Parathyroid adenoma (tissue), 2 donors: ENCODE results near the gene ETFRF1.

Source experiments
- H2AFZ ChIP-seq: fragments of 300-600 bp; sonication (generic); one replicate; pipeline ENCODE4 v1.7.0; 2017; ENCODE audit warnings: antibody characterized with exemption, mild to moderate bottlenecking
- H3K27ac ChIP-seq: fragments of 300-600 bp; sonication (generic); one replicate; pipeline ENCODE4 v1.7.0; 2017
- H3K27me3 ChIP-seq: fragments of 300-600 bp; sonication (generic); one replicate; pipeline ENCODE4 v1.7.0; 2017; ENCODE audit warnings: low read length; ENCODE audit not compliant: control insufficient read depth, insufficient read depth
- H3K36me3 ChIP-seq: fragments of 300-600 bp; sonication (generic); one replicate; pipeline ENCODE4 v1.7.0; 2017; ENCODE audit warnings: low read length; ENCODE audit not compliant: control insufficient read depth, insufficient read depth
- H3K4me1 ChIP-seq: fragments of 300-600 bp; sonication (generic); one replicate; pipeline ENCODE4 v1.7.0; 2017; ENCODE audit warnings: control low read depth
- H3K4me2 ChIP-seq: fragments of 300-600 bp; sonication (generic); one replicate; pipeline ENCODE4 v1.7.0; 2017; ENCODE audit warnings: low read length
- H3K4me3 ChIP-seq: fragments of 300-600 bp; sonication (generic); one replicate; pipeline ENCODE4 v1.7.0; 2017; ENCODE audit warnings: low read depth, low read length
- H3K79me2 ChIP-seq: fragments of 300-600 bp; sonication (generic); one replicate; pipeline ENCODE4 v1.7.0; 2017; ENCODE audit warnings: control low read depth
- H3K9ac ChIP-seq: fragments of 300-600 bp; sonication (generic); one replicate; pipeline ENCODE4 v1.7.0; 2017; ENCODE audit warnings: mild to moderate bottlenecking
- H3K9me3 ChIP-seq: fragments of 300-600 bp; sonication (generic); one replicate; pipeline ENCODE4 v1.7.0; 2017; ENCODE audit warnings: low read length; ENCODE audit not compliant: control insufficient read depth
- CTCF ChIP-seq: fragments of 300-600 bp; sonication (generic); IDR thresholded peaks from one replicate; pipeline ENCODE4 v1.7.0; 2017; ENCODE audit warnings: antibody characterized with exemption, mild to moderate bottlenecking
- donor health status: primary hyperparathyroidism.

Gene ETFRF1

GRCh38 chr12:25155022-25155576 lies 39.9 kb upstream of the ETFRF1 start:
- Histone ChIP-seq H3K27ac (no peak overlapping the region), H3K9ac (no peak overlapping the region), H3K36me3 (no peaks in the 10 kb centered on the region), H3K4me2 (no peak overlapping the region), H3K4me1 (peaks cover 3% of the 10 kb centered on the region), H3K4me3 (peak overlapping the region; percentile 18), H3K27me3 (no peaks in the 10 kb centered on the region), H3K9me3 (no peaks in the 10 kb centered on the region), H3K79me2 (no peaks in the 10 kb centered on the region), H2AFZ (no peak overlapping the region)
- peak; percentile 63 for TF ChIP-seq CTCF

DNA sequence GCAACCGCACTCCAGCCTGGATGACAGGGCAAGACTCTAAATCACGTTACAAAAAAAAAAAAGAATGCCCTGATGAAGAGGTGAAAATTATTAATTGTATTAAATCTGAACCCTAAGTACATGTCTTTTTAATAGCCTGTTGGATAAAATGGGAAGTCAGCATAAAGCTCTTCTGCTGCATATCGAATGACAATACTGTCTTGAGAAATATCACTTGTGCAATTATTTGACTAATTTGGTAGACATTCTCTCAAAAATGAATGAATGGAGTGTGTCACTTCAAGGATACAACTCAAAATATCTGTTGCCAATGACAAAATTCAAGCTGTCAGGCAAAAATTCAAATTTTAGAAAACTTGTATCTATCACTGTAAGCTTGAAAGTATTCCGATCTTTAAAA lies 39.0 kb upstream of the ETFRF1 start:
- Histone ChIP-seq H3K79me2 (no peaks in the 10 kb centered on the region), H3K9me3 (no peaks in the 10 kb centered on the region), H3K4me3 (no peak overlapping the region), H3K4me2 (no peak overlapping the region), H2AFZ (no peak overlapping the region), H3K4me1 (peaks cover 3% of the 10 kb centered on the region), H3K36me3 (no peaks in the 10 kb centered on the region), H3K27ac (no peak overlapping the region), H3K27me3 (no peaks in the 10 kb centered on the region), H3K9ac (no peak overlapping the region)
- no peak for TF ChIP-seq CTCF

GRCh38 chr12:25162866-25163265 lies 32.2 kb upstream of the ETFRF1 start:
- no peak for TF ChIP-seq CTCF
- H3K4me1 ChIP-seq = no peaks in the 10 kb centered on the region
- no peak overlapping the region for H3K9ac ChIP-seq
- H3K27ac ChIP-seq = no peak overlapping the region
- H3K79me2 ChIP-seq = no peaks in the 10 kb centered on the region
- no peaks in the 10 kb centered on the region for H3K27me3 ChIP-seq
- H3K36me3 ChIP-seq = no peaks in the 10 kb centered on the region
- H3K9me3 ChIP-seq = no peaks in the 10 kb centered on the region
- no peak overlapping the region for H3K4me2 ChIP-seq
- H3K4me3 ChIP-seq = no peak overlapping the region
- no peak overlapping the region for H2AFZ ChIP-seq

DNA sequence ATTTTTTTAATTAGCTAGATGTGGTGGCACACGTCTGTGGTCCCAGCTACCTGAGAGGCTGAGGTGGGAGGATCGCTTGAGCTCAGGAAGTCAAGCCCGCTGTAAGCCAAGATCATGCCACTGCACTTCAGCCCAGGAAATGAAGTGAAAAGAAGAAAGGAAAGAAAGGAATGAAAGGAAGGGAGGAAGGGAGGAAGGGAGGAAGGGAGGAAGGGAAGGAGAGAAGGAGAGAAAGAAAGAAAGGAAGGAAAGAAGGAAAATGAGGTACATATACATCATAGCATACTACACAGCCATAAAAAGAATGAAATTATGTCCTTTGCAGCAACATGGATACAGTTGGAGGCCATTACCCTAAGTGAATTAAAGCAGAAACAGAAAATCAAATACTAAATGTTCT lies 12.3 kb upstream of the ETFRF1 start:
- H2AFZ ChIP-seq = no peak overlapping the region
- no peak for TF ChIP-seq CTCF
- no peaks in the 10 kb centered on the region for H3K9me3 ChIP-seq
- H3K27me3 ChIP-seq = no peaks in the 10 kb centered on the region
- H3K9ac ChIP-seq = no peak overlapping the region
- no peak overlapping the region for H3K27ac ChIP-seq
- H3K4me1 ChIP-seq = peaks cover 4% of the 10 kb centered on the region
- H3K4me2 ChIP-seq = no peak overlapping the region
- no peaks in the 10 kb centered on the region for H3K36me3 ChIP-seq
- no peaks in the 10 kb centered on the region for H3K79me2 ChIP-seq
- no peak overlapping the region for H3K4me3 ChIP-seq

DNA sequence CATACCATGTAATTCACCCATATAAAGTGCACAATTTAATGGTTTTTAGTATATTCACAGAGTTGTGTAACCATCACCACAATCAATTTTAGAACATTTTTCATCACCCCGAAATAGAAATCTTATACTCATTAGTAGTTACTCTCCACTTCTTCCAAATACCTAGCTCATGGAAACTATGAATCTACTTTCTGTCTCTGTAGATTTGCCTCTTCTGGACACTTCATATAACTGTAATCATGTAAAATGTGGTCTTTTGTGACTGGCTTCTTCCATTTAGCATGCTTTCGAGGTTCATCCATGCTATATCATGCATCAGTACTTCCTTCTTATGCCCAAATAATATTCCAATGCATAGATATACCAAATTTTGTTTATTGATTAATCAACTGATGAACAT lies 10.9 kb upstream of the ETFRF1 start:
- Histone ChIP-seq H3K36me3 (no peaks in the 10 kb centered on the region), H3K9me3 (no peaks in the 10 kb centered on the region)
- no peak for TF ChIP-seq CTCF

More for the DNA sequence above, 10.9 kb upstream of the ETFRF1 start:
- Histone ChIP-seq H2AFZ (no peak overlapping the region), H3K9ac (no peak overlapping the region), H3K27me3 (no peaks in the 10 kb centered on the region), H3K27ac (no peak overlapping the region), H3K79me2 (no peaks in the 10 kb centered on the region), H3K4me2 (no peak overlapping the region), H3K4me3 (no peak overlapping the region), H3K4me1 (peaks cover 8% of the 10 kb centered on the region)
